Mucosa of descending colon (tissue), 3 donors: ENCODE measurements around the gene DNAH8. TPM values are rescaled to one million over a fixed set of nuclear protein-coding genes. Genes with fewer than 3 reads are reported as not detected.

Experiments
- ATAC-seq: fragments of 200-7000 bp; cut with Tn5 transposase; one replicate; pipeline ENCODE4 v1.9.1; 2020; ENCODE audit warnings: mild to moderate bottlenecking, moderate library complexity
- DNase-seq, 3 donors: peaks; one replicate each; pipeline ENCODE4 v3.0.0-alpha.2; 2020
- H3K36me3 ChIP-seq: fragments of 200-600 bp; one replicate; pipeline ENCODE4 v1.8.0; 2021; ENCODE audit warnings: low read depth, mild to moderate bottlenecking
- H3K4me1 ChIP-seq: fragments of 200-600 bp; one replicate; pipeline ENCODE4 v1.8.0; 2021; ENCODE audit warnings: low read depth, mild to moderate bottlenecking
- H3K4me3 ChIP-seq: fragments of 200-600 bp; one replicate; pipeline ENCODE4 v1.8.0; 2021; ENCODE audit warnings: mild to moderate bottlenecking
- H3K9me3 ChIP-seq: fragments of 200-600 bp; one replicate; pipeline ENCODE4 v1.8.0; 2021; ENCODE audit warnings: mild to moderate bottlenecking
- CTCF ChIP-seq: fragments of 200-600 bp; IDR thresholded peaks from one replicate; pipeline ENCODE4 v1.8.0; 2022; ENCODE audit warnings: antibody characterized with exemption, mild to moderate bottlenecking
- intact Hi-C, 2 donors: fragments of 100-400 bp; cut with DNase I in 1 of 2; cut with micrococcal nuclease in 1 of 2; formaldehyde crosslinking; loops; one replicate each; pipeline versions ENCODE4 v1.11.0 to v1.11.1; 2022; cut with DNase I, micrococcal nuclease
- total RNA-seq, 3 donors: library from RNA; stranded (reverse); fragmentation: NEBNext Ultra II Directional in 2 of 3; extraction: Animal tissue kit (Norgen Biotek cat#: 25700) in 2 of 3; gene quantifications; one replicate each; pipeline versions ENCODE4 v1.2.1 to v1.2.4, GENCODE V29; 2021 to 2023
- donor health status: DM: no; HTN: no; CAD: no; lungs with moderate emphysema.
- donor health status: DM: no; HTN: no; CAD: no.
- donor health status: DM: no; HTN: yes; CAD: no.

Gene DNAH8
- total RNA-seq, 3 donors from 2014 or later: 0.03 TPM; not detected in 1

- Histone ChIP-seq H3K36me3 (no peaks in the 10 kb centered on the region), H3K9me3 (no peaks in the 10 kb centered on the region), H3K4me1 (no peaks in the 10 kb centered on the region), H3K4me3 (no peak overlapping the region)
- TF ChIP-seq CTCF: no peak
- no peak for DNase-seq
- ATAC-seq: no peak
- intact Hi-C loops: no loop called here
Measured at GRCh38 chr6:38924791-38925509, 209.8 kb downstream of the DNAH8 start.

- DNase-seq (no peak), ATAC-seq (no peak)
- Histone ChIP-seq H3K36me3 (no peaks in the 10 kb centered on the region), H3K4me3 (no peak overlapping the region), H3K9me3 (no peaks in the 10 kb centered on the region), H3K4me1 (no peaks in the 10 kb centered on the region)
- TF ChIP-seq CTCF: no peak
- intact Hi-C loops: no loop called here
Measured at GRCh38 chr6:38929560-38929959, 214.4 kb downstream of the DNAH8 start.

DNA sequence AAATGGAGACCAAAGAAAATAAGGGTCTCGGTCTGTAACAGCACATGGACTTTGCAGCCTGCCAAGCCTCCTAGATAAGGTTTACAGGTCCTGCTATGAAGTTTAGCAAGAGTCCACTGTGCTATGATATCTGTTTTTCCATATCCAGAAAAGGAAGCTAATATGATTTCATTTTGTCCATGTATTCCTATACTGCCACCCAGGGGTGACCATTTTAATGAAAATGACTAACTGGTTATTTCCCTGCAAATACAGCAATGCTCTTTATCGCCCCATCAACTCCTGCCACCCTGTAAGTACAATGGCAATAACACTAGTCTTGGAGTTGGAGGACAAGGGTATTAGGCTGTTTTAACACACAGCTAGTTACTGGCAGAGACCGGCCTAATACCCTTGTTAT lies 218.3 kb downstream of the DNAH8 start:
- peak in 1 of 3 donors; percentile 28 for DNase-seq
- TF ChIP-seq CTCF: no peak
- Histone ChIP-seq H3K36me3 (no peaks in the 10 kb centered on the region), H3K4me3 (no peak overlapping the region), H3K4me1 (no peaks in the 10 kb centered on the region), H3K9me3 (no peaks in the 10 kb centered on the region)
- ATAC-seq: no peak
- intact Hi-C loops: no loop called here

DNA sequence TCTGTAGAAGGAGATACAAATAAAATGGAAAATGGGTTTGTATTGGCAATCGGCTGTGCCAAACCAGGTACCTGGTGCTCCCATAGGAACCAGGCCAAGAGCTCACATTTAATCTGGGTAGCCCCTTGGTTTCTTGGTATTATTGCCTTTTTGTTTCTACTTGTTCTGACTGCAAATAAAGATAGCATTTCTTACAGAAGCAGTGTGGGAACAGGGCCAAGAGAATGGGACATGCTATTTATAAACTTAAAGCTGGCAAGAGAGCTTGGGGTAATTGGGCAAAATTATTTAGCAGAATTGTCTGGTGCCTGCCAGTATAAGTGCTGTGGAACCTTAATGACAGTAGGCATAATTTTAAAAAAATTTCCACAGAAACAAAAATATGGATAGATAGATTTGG lies 219.9 kb downstream of the DNAH8 start:
- intact Hi-C loops: no loop called here
- H3K36me3 ChIP-seq: no peaks in the 10 kb centered on the region
- no peak overlapping the region for H3K4me3 ChIP-seq
- ATAC-seq (no peak), DNase-seq (no peak)
- no peaks in the 10 kb centered on the region for H3K4me1 ChIP-seq
- TF ChIP-seq CTCF: no peak
- no peaks in the 10 kb centered on the region for H3K9me3 ChIP-seq

DNA sequence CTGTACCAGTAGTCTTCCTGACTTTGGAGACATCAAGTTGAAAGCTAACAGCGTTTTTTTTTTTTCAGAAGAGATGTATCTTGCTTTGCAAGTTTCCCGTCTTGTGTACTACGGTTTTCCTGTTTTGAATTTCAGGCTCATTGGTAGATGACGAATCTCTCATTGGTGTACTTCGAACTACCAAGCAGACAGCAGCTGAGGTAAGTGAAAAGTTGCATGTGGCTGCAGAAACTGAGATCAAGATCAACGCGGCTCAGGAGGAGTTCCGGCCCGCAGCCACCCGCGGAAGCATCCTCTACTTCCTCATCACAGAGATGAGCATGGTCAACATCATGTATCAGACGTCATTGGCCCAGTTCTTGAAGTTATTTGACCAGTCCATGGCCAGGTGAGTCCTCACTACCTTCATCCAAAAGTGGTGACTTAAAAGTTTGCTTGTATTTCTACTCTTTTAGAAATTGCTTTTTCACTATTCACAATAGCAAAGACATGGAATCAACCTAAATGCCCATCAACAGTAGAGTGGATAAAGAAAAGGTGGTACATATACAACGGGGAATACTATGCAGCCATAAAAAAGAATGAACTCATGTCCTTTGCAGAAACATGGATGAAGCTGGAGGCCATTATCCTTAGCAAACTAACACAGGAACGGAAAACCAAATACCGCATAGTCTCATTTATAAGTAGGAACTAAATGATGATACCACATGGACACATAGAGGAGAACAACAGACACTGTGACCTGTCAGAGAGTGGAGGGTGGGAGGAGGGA lies 222.9 kb downstream of the DNAH8 start:
- no peak for DNase-seq
- intact Hi-C loops: no loop called here
- Histone ChIP-seq H3K4me1 (no peaks in the 10 kb centered on the region), H3K36me3 (no peaks in the 10 kb centered on the region), H3K4me3 (no peak overlapping the region), H3K9me3 (no peaks in the 10 kb centered on the region)
- no peak for ATAC-seq
- TF ChIP-seq CTCF: no peak
